GM13976 (cell line): ENCODE results near the gene ZDHHC6.
"Not testable (repeated sequence)": the region's sequence is repeated elsewhere in the genome, so short reads cannot be mapped to it uniquely, and the experiment has no call there.

ENCODE experiments used
- DNase-seq: peaks from one replicate; pipeline ENCODE4 v3.0.0; 2012; ENCODE audit warnings: low spot score
- CTCF ChIP-seq: IDR thresholded peaks from 2 replicates; pipeline ENCODE4 v1.5.1; 2012; ENCODE audit warnings: borderline replicate concordance, mild to moderate bottlenecking; ENCODE audit not compliant: insufficient read depth; ENCODE audit errors: extremely low read depth, missing control alignments, control extremely low read depth
- in situ Hi-C: fragments of 300-500 bp; cut with MboI; formaldehyde crosslinking; loops from one replicate; pipeline ENCODE4 v1.12.0; 2022; ENCODE audit warnings: low sequenced_read_pairs, mixed read lengths, inconsistent platforms; ENCODE audit not compliant: unreplicated experiment

ZDHHC6 gene

GRCh38 chr10:112409755-112410154 is 37.0 kb downstream of the ZDHHC6 start:
- no peak for TF ChIP-seq CTCF
- in situ Hi-C loops = no loop called here

GRCh38 chr10:112409299-112409698 is 37.4 kb downstream of the ZDHHC6 start:
- TF ChIP-seq CTCF = no peak
- DNase-seq = no peak
- in situ Hi-C loops = no loop called here

More at GRCh38 chr10:112409755-112410154, 37.0 kb downstream of the ZDHHC6 start:
- DNase-seq = no peak

GRCh38 chr10:112407696-112408095 is 39.0 kb downstream of the ZDHHC6 start:
- no peak for DNase-seq
- in situ Hi-C loops = no loop called here
- no peak for TF ChIP-seq CTCF

- in situ Hi-C loops, DNase-seq: not testable (repeated sequence)
These were observed 39.9 kb downstream of the ZDHHC6 start for GRCh38 chr10:112406806-112407205.

GRCh38 chr10:112404617-112405016 is 42.1 kb downstream of the ZDHHC6 start:
- no peak for TF ChIP-seq CTCF
- in situ Hi-C loops = no loop called here
- no peak for DNase-seq

GRCh38 chr10:112402917-112403316 is 43.8 kb downstream of the ZDHHC6 start:
- no peak for DNase-seq
- in situ Hi-C loops = no loop called here
- TF ChIP-seq CTCF = no peak

GRCh38 chr10:112397592-112397991 is 49.1 kb downstream of the ZDHHC6 start:
- TF ChIP-seq CTCF = no peak
- no peak for DNase-seq
- in situ Hi-C loops = no loop called here
